ENCODE data around the gene GCNT2.
"Not testable (repeated sequence)": the region's sequence is repeated elsewhere in the genome, so short reads cannot be mapped to it uniquely, and the experiment has no call there.

The GCNT2 gene

GRCh38 chr6:10516953-10517352, 4.2 kb upstream of the GCNT2 start:
- no peak for DNase-seq

- no peak for DNase-seq
These were observed 2.4 kb upstream of the GCNT2 start for GRCh38 chr6:10518557-10519407.

- DNase-seq = not testable (repeated sequence)
These were observed 1.8 kb upstream of the GCNT2 start for GRCh38 chr6:10519408-10519697.

DNA sequence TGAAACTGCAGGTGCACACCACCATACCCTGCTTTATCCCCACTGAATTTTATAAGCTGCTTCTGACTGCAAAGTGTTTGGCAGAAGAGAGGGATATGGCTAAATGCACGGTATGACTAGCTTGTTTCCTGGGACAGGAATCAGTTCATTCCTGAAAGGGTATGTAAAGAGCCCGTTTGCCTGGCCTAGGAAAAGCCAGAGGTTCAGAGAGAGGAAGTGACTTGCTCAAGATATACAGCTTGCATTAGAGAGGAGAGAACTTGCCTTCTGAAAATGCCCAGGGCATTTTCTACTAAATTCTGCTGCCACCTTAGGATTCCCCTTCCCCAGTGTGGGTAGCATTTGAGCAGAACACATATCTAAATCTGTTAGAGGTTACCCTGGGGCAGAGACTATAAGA, 683 bp upstream of the GCNT2 start:
- DNase-seq = no peak

GRCh38 chr6:10522929-10523573, 1.9 kb downstream of the GCNT2 start:
- DNase-seq = no peak

- no peak for DNase-seq
These were observed 5.0 kb downstream of the GCNT2 start for GRCh38 chr6:10526156-10526555.

- DNase-seq = no peak
These were observed 7.2 kb downstream of the GCNT2 start for GRCh38 chr6:10528158-10528981.

DNA sequence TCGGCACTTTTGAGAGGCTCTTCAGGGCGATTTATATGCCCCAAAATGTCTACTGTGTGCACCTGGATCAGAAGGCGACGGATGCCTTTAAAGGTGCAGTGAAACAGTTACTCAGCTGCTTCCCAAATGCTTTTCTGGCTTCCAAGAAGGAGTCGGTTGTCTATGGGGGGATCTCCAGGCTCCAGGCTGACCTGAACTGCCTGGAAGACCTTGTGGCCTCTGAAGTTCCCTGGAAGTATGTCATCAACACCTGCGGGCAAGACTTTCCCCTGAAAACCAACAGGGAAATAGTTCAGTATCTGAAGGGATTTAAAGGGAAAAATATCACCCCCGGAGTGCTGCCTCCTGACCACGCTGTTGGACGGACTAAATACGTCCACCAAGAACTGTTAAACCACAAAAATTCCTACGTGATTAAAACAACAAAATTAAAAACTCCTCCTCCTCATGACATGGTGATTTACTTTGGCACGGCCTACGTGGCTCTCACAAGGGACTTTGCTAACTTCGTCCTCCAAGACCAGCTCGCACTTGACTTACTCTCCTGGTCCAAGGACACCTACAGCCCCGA, 8.2 kb downstream of the GCNT2 start:
- no peak for DNase-seq

GRCh38 chr6:10529828-10530374, 8.8 kb downstream of the GCNT2 start:
- not testable (repeated sequence) for DNase-seq

DNA sequence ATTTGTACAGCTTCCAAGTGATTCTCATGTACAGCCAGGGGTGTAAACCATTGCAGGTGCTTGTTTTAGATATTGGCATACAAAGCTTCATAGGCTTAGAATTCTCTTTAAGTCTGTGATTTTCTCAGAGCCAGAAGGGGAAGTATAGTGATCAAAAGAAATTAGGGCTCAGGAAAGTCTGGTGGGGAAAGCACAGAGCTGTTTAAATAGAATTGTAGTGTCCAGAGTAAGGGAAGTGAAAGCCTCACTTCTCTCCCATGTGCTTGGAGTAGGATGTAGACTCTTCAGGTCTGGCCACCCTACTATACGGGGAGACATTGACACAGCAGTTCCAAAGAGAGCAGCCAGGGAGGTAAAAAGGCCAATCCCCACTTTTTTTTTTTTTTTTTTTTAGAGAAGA, 10.4 kb downstream of the GCNT2 start:
- no peak for DNase-seq

DNA sequence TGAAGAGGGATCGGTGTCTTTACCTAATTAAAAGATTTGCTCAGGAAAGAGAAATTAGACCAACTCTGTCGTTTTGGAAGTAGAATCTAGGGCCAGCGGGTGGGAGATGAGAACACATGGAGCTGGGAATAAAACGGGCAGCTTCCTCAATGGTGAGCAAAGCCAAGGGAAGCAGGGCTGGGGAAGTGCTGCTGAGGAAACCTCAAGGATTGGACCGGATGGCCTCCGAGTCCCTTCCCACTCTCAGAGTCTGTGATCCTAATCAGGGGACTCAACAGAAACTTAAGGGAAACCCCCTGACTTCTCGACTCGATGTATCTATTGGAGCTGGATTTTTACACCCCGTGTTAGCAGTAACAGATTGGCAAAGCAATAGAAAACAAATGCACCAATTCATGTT, 10.8 kb downstream of the GCNT2 start:
- DNase-seq = no peak

DNA sequence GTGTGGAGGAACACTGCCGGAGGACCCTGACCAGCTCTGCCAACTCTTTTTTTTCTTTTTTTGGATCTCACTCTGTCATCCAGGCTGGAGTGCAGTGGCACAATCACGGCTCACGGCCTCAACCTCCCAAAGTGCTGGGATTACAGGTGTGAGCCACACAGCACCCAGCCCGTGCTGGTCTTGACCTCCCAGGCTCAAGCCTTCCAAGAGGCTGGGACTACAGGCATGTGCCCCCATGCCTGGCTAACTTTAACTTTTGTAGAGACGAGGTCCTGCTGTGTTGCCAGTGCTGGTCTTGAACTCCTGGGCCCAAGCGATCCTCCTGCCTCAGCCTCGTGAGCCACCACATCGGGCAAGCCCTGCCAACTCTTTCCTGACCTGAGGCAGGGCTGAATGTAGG, 11.2 kb downstream of the GCNT2 start:
- DNase-seq = no peak

DNA sequence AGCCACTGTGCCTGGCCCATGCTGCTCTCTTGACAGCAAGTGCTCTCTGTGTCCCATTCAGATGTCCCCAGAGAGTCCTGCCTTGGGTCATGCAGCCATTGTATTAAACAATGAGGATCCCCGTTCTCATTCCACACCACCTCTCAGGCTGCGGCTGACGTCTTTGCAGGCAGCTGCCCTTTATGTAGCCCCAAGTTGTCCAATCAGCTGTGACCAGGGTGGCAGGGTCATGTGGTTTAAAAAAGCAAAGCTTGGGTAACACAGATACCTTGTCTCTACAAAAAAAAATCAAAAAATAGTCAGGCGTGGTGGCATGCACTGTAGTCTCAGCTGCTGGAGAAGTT, 13.2 kb downstream of the GCNT2 start:
- no peak for DNase-seq

- no peak for DNase-seq
These were observed 14.0 kb downstream of the GCNT2 start for GRCh38 chr6:10535193-10535592.

- no peak for DNase-seq
These were observed 16.6 kb downstream of the GCNT2 start for GRCh38 chr6:10537726-10538125.

DNA sequence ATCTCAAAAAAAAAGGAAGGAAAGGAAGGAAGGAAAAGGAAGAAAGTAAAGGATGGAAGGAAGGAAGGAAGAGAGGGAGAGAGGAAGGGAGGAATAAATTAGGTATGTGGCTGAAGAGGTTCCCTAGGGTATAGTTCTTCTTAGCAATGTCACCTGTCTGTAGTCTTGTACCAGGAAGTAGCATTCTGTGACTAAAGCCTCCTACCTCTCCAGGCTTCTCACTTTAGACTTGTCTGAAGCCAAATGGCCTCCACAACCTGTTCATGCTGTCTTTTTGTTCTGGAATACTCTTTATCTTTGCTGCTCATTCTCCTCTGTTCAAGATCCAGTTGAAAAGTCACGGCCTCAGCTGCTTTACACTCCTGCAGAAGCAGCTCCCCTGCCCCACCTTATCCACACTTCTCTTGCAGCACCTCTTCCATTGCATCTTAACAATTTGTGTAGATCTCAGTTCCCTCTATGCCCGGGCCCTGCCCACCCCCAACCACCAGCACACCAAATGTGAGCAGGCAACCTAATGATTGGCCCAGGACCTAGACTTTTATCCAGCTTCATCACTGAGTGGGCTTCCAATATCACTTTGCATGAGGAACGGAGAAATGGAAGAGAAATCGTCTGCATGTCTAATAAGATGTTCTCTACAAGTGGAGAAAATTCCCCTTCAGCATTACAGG, 19.1 kb downstream of the GCNT2 start:
- no peak for DNase-seq

DNA sequence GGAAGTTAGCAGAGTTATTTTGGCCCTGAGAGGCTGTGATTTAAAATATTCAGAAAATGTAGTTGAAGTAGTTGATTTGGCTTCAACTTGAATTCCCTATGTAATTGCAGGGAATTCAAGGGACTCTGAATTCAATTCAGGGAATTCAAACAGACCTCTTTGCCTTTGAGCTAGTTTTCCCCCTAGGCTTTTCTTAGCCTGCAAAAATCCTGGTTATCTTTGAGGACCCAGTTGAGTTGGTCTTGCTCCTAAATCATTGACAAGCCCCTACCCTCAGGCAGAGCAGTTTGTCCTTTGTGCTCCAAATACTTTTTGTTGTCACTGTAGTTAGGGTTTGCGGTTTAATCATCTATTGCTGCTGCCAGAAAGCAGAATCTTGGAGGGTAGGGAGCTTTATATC, 20.4 kb downstream of the GCNT2 start:
- DNase-seq = no peak

GRCh38 chr6:10542213-10542612, 21.1 kb downstream of the GCNT2 start:
- no peak for DNase-seq

GRCh38 chr6:10543488-10543887, 22.3 kb downstream of the GCNT2 start:
- DNase-seq = no peak

DNA sequence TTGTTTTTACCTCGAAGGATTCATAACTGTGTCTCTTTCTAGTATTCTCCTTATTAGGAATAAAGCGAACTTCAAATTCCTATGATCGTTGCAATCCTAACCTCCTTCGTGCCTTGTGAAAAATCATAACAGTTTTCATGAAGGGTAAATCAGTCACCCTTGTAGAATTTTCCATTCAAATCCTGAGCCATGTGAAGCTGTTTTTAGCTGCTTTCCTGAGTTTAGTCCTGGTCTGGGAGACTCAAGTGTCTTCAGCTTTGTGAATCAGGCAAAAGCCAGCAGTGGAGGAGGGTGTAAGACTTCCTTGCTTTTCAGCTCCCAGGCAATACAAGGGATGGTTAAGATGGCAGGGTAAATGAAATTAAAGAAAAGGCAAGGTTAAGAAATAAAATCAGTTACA, 24.3 kb downstream of the GCNT2 start:
- no peak for DNase-seq

DNA sequence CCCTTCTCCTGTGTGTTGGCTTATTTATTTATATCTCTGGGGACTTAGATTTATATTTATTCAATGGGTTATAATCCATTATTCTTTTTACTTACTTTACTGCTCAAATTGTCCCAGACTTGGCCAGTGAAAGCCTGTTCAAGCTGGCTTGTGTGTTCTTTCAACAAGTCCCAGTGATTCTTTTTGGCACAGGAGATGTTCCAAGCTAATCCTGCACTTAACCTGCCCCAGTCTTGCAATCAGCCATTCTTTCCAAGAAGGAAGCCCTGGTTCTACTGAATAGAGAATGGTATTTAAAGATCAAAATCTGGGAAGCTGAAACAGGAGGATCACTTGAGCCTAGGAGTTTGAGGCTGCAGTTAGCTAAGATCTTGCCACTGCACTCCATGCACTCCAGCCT, 26.7 kb downstream of the GCNT2 start:
- no peak for DNase-seq

DNA sequence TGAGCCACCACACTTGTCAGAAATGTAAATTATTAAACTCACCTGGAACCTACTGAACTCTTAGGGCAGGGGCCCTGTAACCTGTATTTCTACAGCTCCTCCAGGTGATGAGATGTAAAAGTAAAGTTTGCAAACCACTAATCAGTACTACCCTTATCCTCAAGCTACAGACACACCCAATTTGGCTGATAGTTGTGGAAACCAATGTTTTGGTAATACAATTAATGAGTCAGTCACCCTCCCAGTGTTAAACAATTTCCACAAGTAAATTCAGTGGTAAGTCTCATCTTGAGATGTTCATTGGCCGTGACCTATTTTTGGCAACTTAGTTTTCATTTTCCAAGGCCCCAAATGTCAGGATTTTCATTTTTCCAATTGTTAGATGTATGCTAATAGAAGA, 29.6 kb downstream of the GCNT2 start:
- DNase-seq = no peak

DNA sequence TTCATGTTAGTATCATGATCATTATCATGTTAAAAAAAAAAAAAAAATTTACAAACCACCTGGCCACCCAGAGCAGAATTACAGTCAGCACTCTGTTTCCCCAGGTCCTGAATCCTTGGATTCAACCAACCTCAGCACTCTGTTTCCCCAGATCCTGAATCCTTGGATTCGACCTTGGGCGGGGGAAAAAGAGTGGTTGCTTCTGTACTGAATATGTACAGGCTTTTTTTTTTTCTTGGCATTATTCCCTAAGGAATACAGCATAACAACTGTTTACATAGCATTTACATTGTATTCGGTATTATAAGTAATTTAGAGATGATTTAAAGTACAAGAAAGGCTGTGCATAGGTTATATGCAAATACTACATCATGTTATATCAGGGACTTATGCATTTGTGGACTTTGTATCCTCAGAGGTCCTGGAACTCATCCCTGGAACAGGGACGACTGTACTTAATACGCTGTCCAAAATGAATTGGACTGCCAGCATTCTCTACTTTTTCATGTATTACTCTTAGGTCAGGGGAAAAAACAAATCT, 31.2 kb downstream of the GCNT2 start:
- DNase-seq = no peak

Data from NCI-H2081 treated with DMSO at 0.1 percent for 48 hours (cell line).